GM10266 (cell line): ENCODE results near the gene CRMP1.

Experiments used
- DNase-seq: peaks from one replicate; pipeline ENCODE4 v3.0.0; 2012; ENCODE audit errors: extremely low spot score
- CTCF ChIP-seq: IDR thresholded peaks from 2 replicates; pipeline ENCODE4 v1.5.1; 2012; ENCODE audit warnings: mild to moderate bottlenecking, low read depth; ENCODE audit not compliant: control insufficient read depth, insufficient read depth; ENCODE audit errors: missing control alignments

CRMP1 gene

GRCh38 chr4:5893004-5893580 is at the start of gene CRMP1:
Gene CRMP1, minus strand, starts transcription at chr4:5893086. Its CDS starts 117 bp downstream, at chr4:5892969.
- no peak for TF ChIP-seq CTCF
- DNase-seq, result no peak

DNA sequence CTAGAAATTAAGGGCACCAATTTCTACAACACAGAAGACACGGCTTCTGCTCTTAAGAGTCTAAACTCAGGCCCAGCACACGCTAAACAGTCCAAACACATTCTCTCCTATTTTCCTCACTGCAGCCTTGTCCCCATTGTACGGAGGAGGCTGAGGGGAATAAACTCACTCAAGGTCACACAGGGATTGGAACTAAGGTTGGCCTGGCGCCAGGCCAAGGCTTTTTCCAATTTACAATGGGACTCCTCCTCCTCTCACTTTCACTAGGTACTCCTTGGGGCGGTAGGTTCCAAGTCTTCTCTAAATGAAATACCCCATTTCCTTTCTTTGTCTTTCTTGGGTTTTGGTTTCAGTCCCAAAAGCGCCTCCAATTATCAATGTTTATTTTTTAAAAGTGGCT is 48.7 kb upstream of the CRMP1 start:
- no peak for TF ChIP-seq CTCF
- DNase-seq, result no peak

GRCh38 chr4:5940470-5941203 is 47.8 kb upstream of the CRMP1 start:
- no peak for DNase-seq
- TF ChIP-seq CTCF, result no peak

GRCh38 chr4:5933996-5934831 is 41.3 kb upstream of the CRMP1 start:
- TF ChIP-seq CTCF, result no peak

DNA sequence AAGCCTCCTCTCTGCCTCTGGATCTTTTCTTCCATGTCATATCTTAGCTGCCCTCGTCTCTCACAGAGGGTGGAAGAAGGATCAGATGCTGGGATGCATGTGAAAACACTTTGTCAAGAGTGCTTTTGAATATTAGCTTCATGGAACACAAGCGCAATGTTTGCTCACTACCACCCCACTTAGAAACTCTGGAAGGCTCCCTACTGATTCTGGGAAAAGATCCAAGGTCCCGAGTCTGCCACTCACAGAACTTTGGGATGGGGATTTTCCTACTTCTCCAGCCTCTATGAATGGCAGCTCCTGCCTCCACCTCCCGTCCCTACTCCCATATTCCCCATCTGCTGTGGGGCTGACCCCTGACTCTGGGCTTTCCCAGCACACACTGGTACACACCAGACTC is 40.2 kb upstream of the CRMP1 start:
- no peak for TF ChIP-seq CTCF
- DNase-seq, result no peak

More at GRCh38 chr4:5933996-5934831, 41.3 kb upstream of the CRMP1 start:
- no peak for DNase-seq

GRCh38 chr4:5932035-5932568 is 39.2 kb upstream of the CRMP1 start:
- DNase-seq, result no peak
- no peak for TF ChIP-seq CTCF
